ENCODE measurements around the gene UBAP2. TPM values are rescaled to one million over a fixed set of nuclear protein-coding genes. Genes with fewer than 3 reads are reported as not detected.

UBAP2 gene, protein sequence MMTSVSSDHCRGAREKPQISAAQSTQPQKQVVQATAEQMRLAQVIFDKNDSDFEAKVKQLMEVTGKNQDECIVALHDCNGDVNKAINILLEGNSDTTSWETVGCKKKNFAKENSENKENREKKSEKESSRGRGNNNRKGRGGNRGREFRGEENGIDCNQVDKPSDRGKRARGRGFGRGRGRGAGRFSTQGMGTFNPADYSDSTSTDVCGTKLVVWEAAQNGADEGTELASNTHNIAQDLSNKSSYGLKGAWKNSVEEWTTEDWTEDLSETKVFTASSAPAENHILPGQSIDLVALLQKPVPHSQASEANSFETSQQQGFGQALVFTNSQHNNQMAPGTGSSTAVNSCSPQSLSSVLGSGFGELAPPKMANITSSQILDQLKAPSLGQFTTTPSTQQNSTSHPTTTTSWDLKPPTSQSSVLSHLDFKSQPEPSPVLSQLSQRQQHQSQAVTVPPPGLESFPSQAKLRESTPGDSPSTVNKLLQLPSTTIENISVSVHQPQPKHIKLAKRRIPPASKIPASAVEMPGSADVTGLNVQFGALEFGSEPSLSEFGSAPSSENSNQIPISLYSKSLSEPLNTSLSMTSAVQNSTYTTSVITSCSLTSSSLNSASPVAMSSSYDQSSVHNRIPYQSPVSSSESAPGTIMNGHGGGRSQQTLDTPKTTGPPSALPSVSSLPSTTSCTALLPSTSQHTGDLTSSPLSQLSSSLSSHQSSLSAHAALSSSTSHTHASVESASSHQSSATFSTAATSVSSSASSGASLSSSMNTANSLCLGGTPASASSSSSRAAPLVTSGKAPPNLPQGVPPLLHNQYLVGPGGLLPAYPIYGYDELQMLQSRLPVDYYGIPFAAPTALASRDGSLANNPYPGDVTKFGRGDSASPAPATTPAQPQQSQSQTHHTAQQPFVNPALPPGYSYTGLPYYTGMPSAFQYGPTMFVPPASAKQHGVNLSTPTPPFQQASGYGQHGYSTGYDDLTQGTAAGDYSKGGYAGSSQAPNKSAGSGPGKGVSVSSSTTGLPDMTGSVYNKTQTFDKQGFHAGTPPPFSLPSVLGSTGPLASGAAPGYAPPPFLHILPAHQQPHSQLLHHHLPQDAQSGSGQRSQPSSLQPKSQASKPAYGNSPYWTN
- 10 to 100 TPM; 48.2 to 50.3 TPM for total RNA-seq

DNA sequence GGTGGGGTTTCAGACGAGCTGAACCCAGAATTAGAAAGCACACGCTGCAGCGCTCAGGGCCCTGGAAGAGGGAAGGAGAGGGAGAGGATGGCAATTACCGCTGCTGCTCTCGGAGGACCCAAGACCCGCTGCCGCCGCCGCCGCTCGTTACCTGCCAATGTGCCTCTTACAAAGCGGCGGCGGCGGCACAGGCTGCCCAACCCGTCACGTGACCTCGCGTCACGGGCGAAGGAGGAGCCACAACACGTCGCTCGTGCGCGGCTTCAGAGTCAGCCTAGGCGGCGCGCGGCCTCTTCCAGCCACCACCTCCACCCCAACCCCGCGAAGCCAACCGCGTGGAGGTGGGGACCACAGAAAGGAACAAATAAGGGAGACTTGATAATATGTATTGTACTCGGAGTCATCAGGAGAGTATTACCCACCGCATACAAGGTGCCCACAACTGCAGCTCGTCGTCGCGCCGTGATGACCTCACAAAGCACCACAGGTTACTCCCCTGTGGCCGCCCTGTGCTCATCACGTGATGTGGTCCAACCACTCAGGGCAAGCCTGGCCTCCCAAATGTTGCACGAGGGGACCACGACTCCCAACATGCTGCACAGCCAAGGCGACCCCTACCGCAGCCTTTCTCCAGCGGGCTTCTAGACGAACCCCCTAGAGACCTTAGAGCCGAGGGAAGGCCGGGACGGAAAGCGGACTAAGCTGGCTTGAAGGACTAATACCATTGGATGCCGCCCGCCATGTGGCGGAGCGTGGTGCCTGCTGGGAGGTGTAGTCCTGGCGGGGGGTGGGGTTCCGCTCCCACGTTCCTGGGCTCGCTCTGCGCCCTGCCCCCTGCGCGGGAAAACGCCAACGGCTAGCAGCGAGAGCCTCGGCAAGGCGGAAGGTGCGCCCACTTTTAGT, at the start of gene UBAP2:
Gene UBAP2 (minus strand): TSS at position 161 of the 903 bp plus-strand sequence. CDS start 31,739 bp downstream, outside the sequence.
- Mint-ChIP-seq H3K36me3 (peaks cover 15 to 22% of the 10 kb centered on the region in 2 donors), H3K27ac (peak within 1 kb of the TSS; percentile 89 to 99), H3K9me3 (no peaks in the 10 kb centered on the region)
- DNase-seq (ENCODE audit: low spot score in 2 of 2): peak; percentile 97 to 99
- peak; percentile 86 to 90 for ATAC-seq

DNA sequence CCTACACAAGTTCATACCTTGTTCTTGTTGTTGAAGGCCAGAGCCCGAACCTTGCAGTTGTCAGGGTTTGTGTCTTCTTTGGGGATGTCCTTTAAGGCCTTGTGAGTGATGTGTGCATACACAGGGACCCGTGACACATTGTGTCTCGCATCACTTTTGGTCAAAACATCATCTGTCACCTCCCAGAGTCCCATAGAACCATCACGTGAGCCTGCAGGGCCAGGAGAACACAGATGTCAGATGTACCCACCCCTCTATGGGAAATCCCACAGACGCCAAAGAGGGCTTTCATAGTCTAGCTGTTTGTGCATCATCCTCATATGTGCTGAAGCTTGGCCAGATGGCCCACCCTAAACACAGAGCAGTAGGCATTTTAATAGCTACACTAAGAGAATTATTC, 49.6 kb upstream of the UBAP2 start:
- DNase-seq (ENCODE audit: low spot score in 2 of 2) (no peak), ATAC-seq (no peak)
- no peaks in the 10 kb centered on the region for H3K9me3 Mint-ChIP-seq
- H3K27ac Mint-ChIP-seq: no peak overlapping the region
- no peaks in the 10 kb centered on the region for H3K36me3 Mint-ChIP-seq

DNA sequence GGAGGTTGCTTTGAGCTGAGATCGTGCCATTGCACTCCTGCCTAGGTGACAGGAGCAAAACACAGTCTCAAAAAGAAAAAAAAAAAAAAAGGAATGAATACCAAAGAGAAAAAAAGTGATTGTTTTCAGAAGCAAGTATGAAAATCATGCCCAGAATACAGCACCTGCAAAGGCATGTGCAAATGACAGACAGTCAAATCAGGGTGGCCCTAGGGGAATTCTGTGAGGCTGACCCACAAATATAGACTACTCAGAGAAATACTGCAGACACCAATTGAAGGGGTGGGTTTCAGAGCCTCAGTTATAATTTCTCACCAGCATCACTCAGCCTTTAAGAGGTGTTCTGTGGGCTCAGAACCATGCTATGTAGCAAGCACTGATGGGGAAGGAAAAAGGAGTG, 49.2 kb upstream of the UBAP2 start:
- ATAC-seq (no peak), DNase-seq (ENCODE audit: low spot score in 2 of 2) (no peak)
- H3K27ac Mint-ChIP-seq: no peak overlapping the region
- H3K36me3 Mint-ChIP-seq: no peaks in the 10 kb centered on the region
- no peaks in the 10 kb centered on the region for H3K9me3 Mint-ChIP-seq

DNA sequence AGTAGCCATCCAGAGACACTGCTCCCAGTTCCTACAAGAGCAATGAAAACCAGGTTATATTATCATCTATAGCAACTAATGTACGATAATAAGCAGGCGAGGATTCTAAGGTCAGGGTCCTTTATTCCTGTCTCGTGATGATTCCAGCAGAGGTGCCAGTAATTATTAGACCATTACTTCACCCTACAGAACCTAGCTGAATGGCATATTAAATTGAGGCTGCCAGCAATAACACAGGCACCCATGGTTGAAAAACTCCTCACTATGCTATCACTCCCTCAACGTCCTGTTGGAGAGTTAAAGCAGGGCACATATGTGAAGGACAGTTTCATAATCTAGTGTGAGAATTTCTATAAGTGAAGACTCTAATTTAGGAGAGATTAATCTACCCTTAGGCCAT, 48.1 kb upstream of the UBAP2 start:
- ATAC-seq: no peak
- no peak for DNase-seq (ENCODE audit: low spot score in 2 of 2)
- Mint-ChIP-seq H3K9me3 (no peaks in the 10 kb centered on the region), H3K36me3 (no peaks in the 10 kb centered on the region), H3K27ac (peak overlapping the region in 1 of 2 donors; percentile 36)

DNA sequence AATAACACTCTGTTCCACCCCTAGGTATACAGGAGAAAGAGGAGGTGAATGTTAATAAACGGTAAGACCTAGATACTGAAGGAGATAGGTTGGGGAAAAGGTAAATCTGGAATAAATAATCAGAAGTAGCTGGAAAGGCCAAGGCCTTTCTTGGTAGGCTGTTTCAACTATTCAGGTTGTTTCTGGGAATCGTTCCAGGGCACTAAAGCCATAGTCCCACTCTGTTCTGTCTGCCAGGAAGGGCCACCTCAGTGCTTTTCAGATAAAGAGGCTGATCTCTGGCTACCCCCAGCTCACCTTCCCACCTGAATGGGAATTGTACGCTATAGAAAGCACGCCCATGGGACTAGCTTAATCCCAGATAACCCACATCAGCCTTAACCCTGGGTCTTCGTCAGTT, 44.9 kb upstream of the UBAP2 start:
- DNase-seq (ENCODE audit: low spot score in 2 of 2): no peak
- no peak for ATAC-seq
- no peak overlapping the region for H3K27ac Mint-ChIP-seq
- no peaks in the 10 kb centered on the region for H3K9me3 Mint-ChIP-seq
- H3K36me3 Mint-ChIP-seq: peaks cover 0 to 6% of the 10 kb centered on the region in 2 donors

DNA sequence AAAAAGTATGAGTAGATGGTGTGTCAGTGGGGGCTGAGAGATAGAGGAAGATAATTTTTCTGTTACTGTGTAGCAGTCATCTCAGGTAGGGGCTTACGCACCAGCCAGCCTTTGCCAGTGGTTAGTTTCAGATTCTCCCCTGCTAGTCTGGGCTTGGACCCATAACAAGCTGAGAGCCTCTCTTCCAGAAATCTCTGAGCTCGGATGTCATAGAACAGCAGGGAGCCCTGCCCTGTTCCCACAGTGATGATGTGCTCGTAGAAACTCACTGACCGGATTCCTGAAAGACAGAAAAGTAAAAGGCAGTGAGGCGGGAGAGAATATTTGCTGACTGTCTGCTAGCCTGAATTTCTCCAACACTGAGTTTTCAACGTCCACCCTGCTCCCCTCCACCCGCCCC, 40.6 kb upstream of the UBAP2 start:
- H3K36me3 Mint-ChIP-seq: peaks cover 0 to 6% of the 10 kb centered on the region in 2 donors
- no peak overlapping the region for H3K27ac Mint-ChIP-seq
- no peak for ATAC-seq
- DNase-seq (ENCODE audit: low spot score in 2 of 2): no peak
- H3K9me3 Mint-ChIP-seq: no peaks in the 10 kb centered on the region

DNA sequence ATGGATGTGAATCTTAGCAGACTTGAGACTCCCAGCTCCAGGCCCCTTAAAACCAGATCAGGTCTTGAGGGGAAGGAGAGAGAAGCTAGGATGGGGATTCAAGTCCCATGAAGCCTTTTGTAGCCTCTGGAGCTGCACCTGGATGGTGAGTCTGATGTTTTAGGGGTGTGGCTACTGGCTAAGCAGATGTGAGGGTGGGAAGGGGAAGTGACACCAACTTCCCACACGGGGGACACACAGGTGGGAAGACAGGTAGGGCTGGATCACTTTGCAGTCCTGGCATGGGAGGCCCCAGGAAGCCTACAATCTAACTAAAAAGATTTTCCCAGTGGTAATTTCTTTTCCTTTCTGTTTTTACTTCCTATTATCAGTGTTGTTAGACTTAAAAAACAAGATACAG, 38.7 kb upstream of the UBAP2 start:
- H3K36me3 Mint-ChIP-seq: peaks cover 0 to 6% of the 10 kb centered on the region in 2 donors
- H3K9me3 Mint-ChIP-seq: no peaks in the 10 kb centered on the region
- H3K27ac Mint-ChIP-seq: peak overlapping the region in 1 of 2 donors; percentile 48
- ATAC-seq (no peak), DNase-seq (ENCODE audit: low spot score in 2 of 2) (no peak)

DNA sequence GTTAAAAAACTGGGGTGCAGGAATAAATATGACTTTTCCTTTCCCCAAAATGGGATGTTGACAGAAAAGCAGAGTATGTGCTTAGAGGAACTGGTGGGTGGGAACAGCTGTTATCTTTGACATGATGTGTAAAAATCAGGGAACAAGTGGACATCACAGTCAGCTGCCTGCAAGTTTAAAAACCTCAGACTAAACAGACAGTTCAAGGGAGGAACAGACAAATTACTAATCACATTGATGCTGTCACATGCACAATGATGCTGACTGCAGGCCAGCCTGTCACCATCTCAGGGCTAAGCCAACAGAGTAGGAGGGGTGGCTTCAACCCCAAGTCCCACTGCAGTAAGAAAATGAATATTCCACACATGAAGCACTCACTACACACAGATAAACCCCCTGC, 38.2 kb upstream of the UBAP2 start:
- Mint-ChIP-seq H3K9me3 (no peaks in the 10 kb centered on the region), H3K27ac (peak overlapping the region in 1 of 2 donors; percentile 48), H3K36me3 (peaks cover 0 to 6% of the 10 kb centered on the region in 2 donors)
- no peak for DNase-seq (ENCODE audit: low spot score in 2 of 2)
- no peak for ATAC-seq

DNA sequence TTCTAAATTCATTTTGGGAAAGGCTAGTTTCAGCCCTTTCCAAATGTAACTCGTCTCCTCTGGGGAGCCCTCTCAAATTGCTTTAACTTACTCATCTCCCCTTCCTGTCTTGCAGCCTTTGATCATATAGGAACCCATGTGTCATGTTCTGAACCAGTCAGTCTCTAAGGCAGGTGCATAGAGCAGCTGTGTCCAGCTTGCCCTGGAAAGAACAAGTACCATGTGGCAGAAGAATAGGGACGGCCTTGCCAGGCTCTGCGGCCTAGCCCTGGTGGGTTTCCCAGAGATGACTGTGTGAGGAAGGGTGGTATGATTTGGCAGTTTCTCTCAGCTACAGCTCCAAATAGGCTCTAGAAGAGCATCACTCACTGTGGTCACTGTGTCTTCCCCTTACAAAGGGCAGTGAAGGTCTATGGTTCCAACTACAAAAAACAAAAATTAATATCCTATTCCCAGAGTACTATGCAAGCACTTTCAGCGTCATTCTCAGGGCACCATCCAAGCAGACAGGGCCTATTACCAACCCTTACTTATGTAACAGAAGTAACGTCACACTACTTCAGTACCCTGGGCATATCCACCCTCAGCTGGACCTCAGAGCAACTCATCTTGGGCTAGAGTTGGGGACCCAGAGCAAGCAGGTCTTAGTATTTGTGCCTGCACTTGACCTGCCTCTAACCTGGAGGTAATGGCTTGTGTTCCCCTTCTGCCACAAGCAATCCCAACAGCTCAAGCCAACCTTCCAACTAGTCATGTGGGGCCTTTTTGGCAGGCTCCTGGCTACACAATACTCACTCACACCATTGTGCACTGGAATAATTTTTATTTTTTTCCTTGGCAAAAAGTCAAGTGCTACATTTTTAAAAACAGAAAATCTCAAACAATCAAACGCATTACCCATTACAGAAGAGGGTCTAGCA, 37.2 kb upstream of the UBAP2 start:
- ATAC-seq (peak; percentile 95 to 96), DNase-seq (ENCODE audit: low spot score in 2 of 2) (peak in 1 of 2 donors; percentile 3)
- Mint-ChIP-seq H3K9me3 (no peaks in the 10 kb centered on the region), H3K27ac (peak overlapping the region; percentile 5 to 85), H3K36me3 (peaks cover 0 to 6% of the 10 kb centered on the region in 2 donors)

DNA sequence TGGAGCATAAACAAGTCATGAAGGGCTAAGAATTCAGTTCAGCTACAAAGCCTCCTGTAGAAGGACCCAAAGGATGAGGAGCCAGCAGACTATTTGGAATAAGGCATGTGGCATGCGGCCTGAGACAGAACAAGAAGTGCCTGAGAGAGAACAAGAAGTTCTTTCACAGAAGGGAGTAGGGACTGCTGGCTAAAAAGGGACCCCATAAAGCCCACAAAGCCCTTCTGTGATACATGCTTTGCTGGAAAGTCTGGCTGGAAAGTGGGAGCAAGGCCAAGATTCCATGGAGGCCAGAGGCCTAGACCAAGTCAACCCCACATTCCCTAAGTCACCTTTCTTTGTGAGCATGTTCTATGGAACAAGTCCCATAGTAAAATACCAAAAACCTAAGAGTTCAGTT, 35.9 kb upstream of the UBAP2 start:
- no peak for ATAC-seq
- Mint-ChIP-seq H3K36me3 (peaks cover 0 to 6% of the 10 kb centered on the region in 2 donors), H3K27ac (no peak overlapping the region), H3K9me3 (no peaks in the 10 kb centered on the region)
- DNase-seq (ENCODE audit: low spot score in 2 of 2): no peak

DNA sequence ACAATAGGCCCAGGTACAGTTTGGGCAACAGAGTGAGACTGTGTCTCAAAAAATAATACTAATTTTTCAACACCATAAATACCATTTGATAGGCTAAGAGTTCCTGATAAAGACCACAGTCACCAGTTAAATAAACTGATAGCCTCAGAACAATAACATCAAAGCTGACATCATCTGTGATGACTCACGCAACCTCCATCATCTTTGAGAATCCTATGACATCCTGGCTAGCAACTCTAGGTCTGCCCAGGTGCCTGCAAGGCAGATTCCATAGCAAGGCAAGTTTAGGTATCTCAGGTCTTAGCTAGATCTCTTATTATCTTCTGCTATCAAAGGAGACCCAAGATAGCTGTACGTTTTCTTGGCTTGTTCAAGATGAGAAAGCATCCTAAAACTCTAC, 30.5 kb upstream of the UBAP2 start:
- H3K36me3 Mint-ChIP-seq: no peaks in the 10 kb centered on the region
- H3K9me3 Mint-ChIP-seq: no peaks in the 10 kb centered on the region
- peak overlapping the region in 1 of 2 donors; percentile 72 for H3K27ac Mint-ChIP-seq
- no peak for DNase-seq (ENCODE audit: low spot score in 2 of 2)
- no peak for ATAC-seq

DNA sequence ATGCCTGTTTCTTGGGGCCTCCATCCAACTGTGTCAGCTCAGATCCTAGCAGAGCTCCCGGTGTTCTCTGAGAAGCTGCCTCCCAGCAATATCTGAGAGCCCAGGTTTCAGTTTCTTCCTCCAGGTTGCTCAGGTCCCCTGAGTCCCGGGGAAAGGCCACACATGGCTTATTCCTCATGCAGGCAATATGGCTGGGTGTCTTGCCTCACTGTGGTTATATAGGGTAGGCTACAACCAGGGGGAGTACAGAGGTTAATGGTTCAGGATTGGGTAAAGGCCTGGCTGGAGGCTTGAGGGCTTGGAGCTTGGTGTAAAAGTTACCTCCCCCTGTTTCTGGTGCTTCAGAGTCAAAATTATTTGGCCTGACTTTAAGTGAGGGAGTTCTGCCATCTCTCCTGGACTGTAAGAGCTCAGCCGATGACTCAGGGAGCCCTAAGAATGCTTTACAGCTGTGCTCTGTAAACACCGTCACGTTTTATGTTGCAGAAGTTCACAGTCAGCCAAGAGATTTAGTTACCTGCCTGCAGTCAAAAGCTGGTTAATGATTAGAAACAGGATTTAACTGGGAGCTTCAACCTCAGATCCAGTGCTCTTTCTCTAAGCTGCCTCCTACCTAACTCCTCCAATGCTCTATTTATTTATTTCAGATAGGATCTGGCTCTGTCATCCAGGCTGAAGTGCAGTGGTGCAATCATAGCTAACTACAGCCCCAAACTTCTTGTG, 24.3 kb upstream of the UBAP2 start:
- Mint-ChIP-seq H3K36me3 (no peaks in the 10 kb centered on the region), H3K27ac (peak overlapping the region in 1 of 2 donors; percentile 81), H3K9me3 (no peaks in the 10 kb centered on the region)
- ATAC-seq (no peak), DNase-seq (ENCODE audit: low spot score in 2 of 2) (no peak)

DNA sequence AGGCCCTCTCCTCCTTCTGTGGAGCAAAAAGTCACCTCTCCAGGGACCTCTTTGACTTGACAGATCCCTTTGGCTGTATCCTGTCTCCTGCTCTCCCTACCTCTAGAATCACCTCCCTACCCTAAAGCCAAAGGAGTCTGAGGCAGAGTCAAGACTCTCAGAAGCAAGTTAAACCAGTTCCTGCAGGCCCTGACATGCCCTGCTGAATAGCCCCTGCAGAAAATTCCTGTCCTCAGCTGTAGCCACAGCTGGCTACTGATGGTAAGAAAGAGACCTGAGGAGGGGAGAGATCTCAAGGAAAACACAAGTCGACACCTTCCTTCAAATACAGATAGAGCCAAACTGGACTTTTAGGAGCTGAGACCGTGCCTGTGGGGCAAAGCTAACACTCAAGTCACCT, 23.7 kb upstream of the UBAP2 start:
- Mint-ChIP-seq H3K36me3 (no peaks in the 10 kb centered on the region), H3K9me3 (no peaks in the 10 kb centered on the region), H3K27ac (peak overlapping the region in 1 of 2 donors; percentile 81)
- no peak for DNase-seq (ENCODE audit: low spot score in 2 of 2)
- ATAC-seq: no peak

DNA sequence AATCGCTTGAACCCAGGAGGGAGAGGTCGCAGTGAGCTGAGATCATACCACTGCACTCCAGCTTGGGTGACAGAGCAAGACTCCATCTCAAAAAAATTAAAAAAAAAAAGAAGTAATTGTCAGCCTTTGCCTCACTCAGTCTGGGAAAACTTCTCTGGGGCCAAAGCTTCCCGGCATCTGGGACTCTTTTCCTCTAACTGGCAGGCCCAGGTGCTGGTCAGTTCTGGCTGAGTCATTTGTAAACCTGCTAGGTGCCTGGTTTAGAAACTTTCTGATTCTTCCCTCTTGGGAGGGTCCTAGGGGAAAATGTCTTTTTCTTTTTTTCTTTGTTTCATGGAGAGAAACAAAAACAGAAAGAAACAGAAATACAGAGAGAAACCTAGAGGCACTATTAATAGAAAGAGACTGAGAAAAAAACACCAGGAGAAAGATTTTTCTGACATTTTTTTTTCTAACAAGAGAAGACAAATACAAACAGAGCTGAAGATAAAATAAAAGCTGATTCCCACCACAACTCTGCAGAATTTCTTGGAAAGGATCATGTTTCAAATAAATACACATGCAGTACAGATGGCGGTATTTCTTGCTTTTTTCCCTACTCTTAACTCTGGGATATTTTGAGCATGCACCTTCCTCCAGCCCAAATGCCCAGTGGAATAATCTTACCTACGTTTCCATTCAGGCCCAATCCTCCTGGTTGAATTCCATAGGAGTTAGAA, 22.1 kb upstream of the UBAP2 start:
- no peak for DNase-seq (ENCODE audit: low spot score in 2 of 2)
- Mint-ChIP-seq H3K36me3 (no peaks in the 10 kb centered on the region), H3K27ac (peak overlapping the region in 1 of 2 donors; percentile 54), H3K9me3 (no peaks in the 10 kb centered on the region)
- ATAC-seq: no peak
